LNCaP clone FGC (cell line): ENCODE measurements around the gene SMIM10L2A.

Source experiments
- DNase-seq: peaks from one replicate; pipeline ENCODE4 v3.0.0-alpha.2; 2011; ENCODE audit warnings: low read depth
- H3K4me3 ChIP-seq: 2 replicates; pipeline ENCODE4 v1.5.1; 2011; ENCODE audit warnings: mild to moderate bottlenecking, low read depth, low read length, control low read depth
- TF ChIP-seq, protein P1 (sequence below): IDR thresholded peaks from 2 replicates; pipeline ENCODE4 v1.5.1; 2012; ENCODE audit warnings: mild to moderate bottlenecking; ENCODE audit not compliant: control insufficient read depth, insufficient read depth; ENCODE audit errors: extremely low read depth

SMIM10L2A gene

GRCh38 chrX:135389243-135389642, 32.5 kb upstream of the SMIM10L2A start:
- DNase-seq: no peak
- TF ChIP-seq, protein P1, sequence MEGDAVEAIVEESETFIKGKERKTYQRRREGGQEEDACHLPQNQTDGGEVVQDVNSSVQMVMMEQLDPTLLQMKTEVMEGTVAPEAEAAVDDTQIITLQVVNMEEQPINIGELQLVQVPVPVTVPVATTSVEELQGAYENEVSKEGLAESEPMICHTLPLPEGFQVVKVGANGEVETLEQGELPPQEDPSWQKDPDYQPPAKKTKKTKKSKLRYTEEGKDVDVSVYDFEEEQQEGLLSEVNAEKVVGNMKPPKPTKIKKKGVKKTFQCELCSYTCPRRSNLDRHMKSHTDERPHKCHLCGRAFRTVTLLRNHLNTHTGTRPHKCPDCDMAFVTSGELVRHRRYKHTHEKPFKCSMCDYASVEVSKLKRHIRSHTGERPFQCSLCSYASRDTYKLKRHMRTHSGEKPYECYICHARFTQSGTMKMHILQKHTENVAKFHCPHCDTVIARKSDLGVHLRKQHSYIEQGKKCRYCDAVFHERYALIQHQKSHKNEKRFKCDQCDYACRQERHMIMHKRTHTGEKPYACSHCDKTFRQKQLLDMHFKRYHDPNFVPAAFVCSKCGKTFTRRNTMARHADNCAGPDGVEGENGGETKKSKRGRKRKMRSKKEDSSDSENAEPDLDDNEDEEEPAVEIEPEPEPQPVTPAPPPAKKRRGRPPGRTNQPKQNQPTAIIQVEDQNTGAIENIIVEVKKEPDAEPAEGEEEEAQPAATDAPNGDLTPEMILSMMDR: no peak

DNA sequence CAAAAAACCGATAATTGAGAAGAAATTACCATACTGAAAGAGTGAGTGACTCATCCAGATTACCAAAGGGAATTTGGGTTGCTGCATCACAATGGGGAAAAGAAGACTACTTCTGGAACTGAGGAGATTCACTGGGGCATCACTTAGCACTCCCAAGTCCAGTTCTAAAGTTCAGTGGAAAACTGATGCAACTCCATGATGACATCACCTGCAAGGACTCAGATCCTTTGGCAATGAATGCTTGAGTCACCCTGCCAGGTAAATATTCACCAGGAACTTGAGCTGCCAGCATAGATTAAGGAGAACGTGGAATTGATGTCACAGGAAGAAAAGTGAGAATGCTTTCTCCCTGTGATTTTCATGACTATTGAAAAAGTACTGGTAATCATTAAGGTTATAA, 32.0 kb upstream of the SMIM10L2A start:
- peak; percentile 55 for DNase-seq
- TF ChIP-seq, protein P1: no peak
- no peak overlapping the region for H3K4me3 ChIP-seq

More at GRCh38 chrX:135389243-135389642, 32.5 kb upstream of the SMIM10L2A start:
- H3K4me3 ChIP-seq: no peak overlapping the region

DNA sequence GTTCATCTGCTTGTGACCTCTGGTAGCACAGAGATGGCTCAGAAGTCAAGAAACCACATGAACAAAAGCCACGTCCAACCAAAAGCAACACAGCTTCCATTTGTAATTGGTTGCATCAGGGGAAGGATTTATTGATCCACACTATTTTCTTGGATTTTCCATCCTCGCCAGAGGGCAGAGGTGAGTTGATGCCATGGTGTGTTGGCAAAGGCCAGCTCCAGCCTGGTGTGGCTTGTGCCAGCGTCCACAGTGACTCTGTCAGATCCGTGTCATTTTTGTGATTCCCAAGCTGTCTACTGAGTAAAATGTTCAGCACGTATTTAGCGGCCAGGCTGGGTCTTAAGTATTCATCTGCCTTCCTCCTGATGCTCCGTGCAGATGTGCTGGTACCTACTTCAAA, 30.0 kb upstream of the SMIM10L2A start:
- DNase-seq: no peak
- TF ChIP-seq, protein P1: no peak
- H3K4me3 ChIP-seq: no peak overlapping the region

DNA sequence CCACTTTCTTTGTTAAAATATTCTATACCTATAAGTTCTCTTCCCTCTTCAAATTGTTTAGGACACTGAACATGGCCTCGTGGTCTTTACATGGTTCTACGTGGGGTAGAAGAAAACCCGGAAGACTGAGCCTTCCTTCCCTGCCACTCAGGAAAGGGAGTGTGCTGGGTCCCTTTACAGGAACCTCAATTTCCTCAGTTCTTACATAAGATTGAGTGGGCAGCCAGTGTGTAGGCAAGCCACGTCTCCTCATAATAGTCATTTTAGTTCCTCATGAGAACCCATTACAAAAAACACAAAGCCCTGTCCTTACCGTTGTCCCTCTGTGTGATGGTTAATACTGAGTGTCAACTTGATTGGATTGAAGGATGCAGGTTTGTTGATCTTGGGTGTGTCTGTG, 28.7 kb upstream of the SMIM10L2A start:
- H3K4me3 ChIP-seq: no peak overlapping the region
- no peak for DNase-seq
- TF ChIP-seq, protein P1: no peak

GRCh38 chrX:135395064-135395463, 26.7 kb upstream of the SMIM10L2A start:
- TF ChIP-seq, protein P1: no peak
- DNase-seq: no peak
- H3K4me3 ChIP-seq: no peak overlapping the region

DNA sequence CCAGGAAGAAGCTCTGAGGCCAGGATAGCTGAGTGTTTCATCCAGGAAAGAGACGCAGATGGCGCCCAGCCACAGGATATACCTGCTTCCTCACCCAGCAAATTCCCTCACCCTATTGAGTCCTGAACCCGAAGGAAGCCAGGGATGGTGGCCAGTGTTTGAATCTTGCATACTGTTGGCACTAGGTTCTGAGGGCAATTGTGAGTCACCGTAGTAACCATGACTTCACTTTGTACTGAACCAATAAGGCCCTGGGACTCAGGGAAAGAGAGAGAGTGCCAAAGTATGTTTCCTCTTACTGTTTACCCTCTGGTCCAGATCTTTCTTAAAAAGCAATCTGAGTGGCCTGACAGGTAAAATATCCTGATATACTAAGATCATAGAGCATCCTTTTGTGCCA, 25.6 kb upstream of the SMIM10L2A start:
- no peak overlapping the region for H3K4me3 ChIP-seq
- DNase-seq: peak; percentile 61
- TF ChIP-seq, protein P1: no peak

GRCh38 chrX:135396566-135396965, 25.2 kb upstream of the SMIM10L2A start:
- no peak for DNase-seq
- TF ChIP-seq, protein P1: no peak
- no peak overlapping the region for H3K4me3 ChIP-seq
